OCI-LY7 (cell line): Measurements from ENCODE around the gene RNF207.

Source experiments
- EZH2phosphoT487 ChIP-seq: fragments of 200-600 bp; sonication (generic); IDR thresholded peaks from 2 replicates; pipeline ENCODE4 v1.6.1; 2018; ENCODE audit warnings: low read depth, borderline replicate concordance, mild to moderate bottlenecking, mixed run types, antibody characterized with exemption, low read length, moderate library complexity, mixed read lengths
- TF ChIP-seq, protein P1 (sequence below): fragments of 200-600 bp; sonication (generic); conservative IDR thresholded peaks from 2 replicates; pipeline ENCODE4 v1.5.1; 2014; ENCODE audit warnings: mild to moderate bottlenecking, antibody characterized with exemption, low read length, moderate library complexity, mixed read lengths

DNA sequence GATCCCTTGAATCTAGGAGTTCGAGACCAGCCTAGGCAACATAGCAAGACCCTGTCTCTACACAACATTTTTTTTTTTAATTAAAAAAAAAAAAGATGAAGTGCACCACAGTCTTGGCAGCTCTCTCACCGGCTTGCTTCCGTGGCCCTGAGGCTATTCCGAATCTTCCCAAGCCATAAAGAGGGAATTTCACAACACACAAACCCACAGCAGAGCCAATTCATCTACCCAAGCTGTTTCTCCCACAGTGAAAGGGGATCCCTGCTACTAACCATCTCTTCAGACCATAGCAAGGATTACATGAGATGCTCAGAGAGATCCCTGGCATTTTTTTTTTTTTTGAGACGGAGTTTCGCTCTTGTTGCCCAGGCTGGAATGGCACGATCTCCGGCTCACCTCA is 17.5 kb upstream of the RNF207 start:
- TF ChIP-seq, protein P1, sequence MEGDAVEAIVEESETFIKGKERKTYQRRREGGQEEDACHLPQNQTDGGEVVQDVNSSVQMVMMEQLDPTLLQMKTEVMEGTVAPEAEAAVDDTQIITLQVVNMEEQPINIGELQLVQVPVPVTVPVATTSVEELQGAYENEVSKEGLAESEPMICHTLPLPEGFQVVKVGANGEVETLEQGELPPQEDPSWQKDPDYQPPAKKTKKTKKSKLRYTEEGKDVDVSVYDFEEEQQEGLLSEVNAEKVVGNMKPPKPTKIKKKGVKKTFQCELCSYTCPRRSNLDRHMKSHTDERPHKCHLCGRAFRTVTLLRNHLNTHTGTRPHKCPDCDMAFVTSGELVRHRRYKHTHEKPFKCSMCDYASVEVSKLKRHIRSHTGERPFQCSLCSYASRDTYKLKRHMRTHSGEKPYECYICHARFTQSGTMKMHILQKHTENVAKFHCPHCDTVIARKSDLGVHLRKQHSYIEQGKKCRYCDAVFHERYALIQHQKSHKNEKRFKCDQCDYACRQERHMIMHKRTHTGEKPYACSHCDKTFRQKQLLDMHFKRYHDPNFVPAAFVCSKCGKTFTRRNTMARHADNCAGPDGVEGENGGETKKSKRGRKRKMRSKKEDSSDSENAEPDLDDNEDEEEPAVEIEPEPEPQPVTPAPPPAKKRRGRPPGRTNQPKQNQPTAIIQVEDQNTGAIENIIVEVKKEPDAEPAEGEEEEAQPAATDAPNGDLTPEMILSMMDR, result no peak
- no peak for TF ChIP-seq EZH2phosphoT487
